Tibial nerve (tissue), 4 donors: ENCODE data around the gene PRDM5. TPM values are rescaled to one million over a fixed set of nuclear protein-coding genes. Genes with fewer than 3 reads are reported as not detected.

Source experiments
- DNase-seq, 2 donors: peaks; one replicate each; pipeline ENCODE4 v3.0.0-alpha.2; 2019; ENCODE audit warnings: low spot score in 2 of 2
- H3K27ac ChIP-seq, 4 donors: fragments of 200-600 bp; sonication (generic) in 3 of 4; one replicate each; pipeline ENCODE4 v1.5.1; 2017 to 2019; ENCODE audit warnings: mild to moderate bottlenecking in 1 of 4
- H3K27me3 ChIP-seq, 2 donors: fragments of 200-600 bp; sonication (generic) in 1 of 2; one replicate each; pipeline versions ENCODE4 v1.5.1 to v1.6.0; 2017 to 2019
- H3K36me3 ChIP-seq, 3 donors: fragments of 200-600 bp; sonication (generic); one replicate each; pipeline ENCODE4 v1.5.1; 2018 to 2019
- H3K4me1 ChIP-seq, 4 donors: fragments of 200-600 bp; sonication (generic) in 3 of 4; one replicate each; pipeline ENCODE4 v1.5.1; 2017 to 2019
- H3K4me3 ChIP-seq, 4 donors: fragments of 200-600 bp; sonication (generic) in 3 of 4; one replicate each; pipeline ENCODE4 v1.5.1; 2017 to 2019; ENCODE audit warnings: mild to moderate bottlenecking in 1 of 4, moderate library complexity in 1 of 4
- H3K9me3 ChIP-seq, 4 donors: fragments of 200-600 bp; sonication (generic) in 3 of 4; one replicate each; pipeline ENCODE4 v1.5.1; 2017 to 2019
- EP300 ChIP-seq, 2 donors: sonication (generic); formaldehyde crosslinking; IDR thresholded peaks; one replicate each; pipeline ENCODE4 v1.6.1; 2017; ENCODE audit warnings: antibody characterized with exemption in 2 of 2, mild to moderate bottlenecking in 1 of 2
- POLR2A ChIP-seq, 2 donors: fragments of 450-650 bp; IDR thresholded peaks; one replicate each; pipeline ENCODE4 v1.6.1; 2017; ENCODE audit warnings: antibody characterized with exemption in 2 of 2, mild to moderate bottlenecking in 2 of 2, moderate library complexity in 2 of 2
- WGBS, 2 donors: methylation state at CpG; one replicate each; pipeline ENCODE4 v1.1.5; 2018; 5-methylcytosine and 5-hydroxymethylcytosine counted together
- total RNA-seq, 4 donors: library from RNA; depleted of rRNA; stranded (reverse); fragments of >200 nt; gene quantifications; one replicate each; pipeline ENCODE4 v1.1.0, GENCODE V29; 2016
- TF ChIP-seq, protein P1 (sequence below), 5 experiments: fragments of 200-600 bp in 3 of 5; fragments of 450-650 bp in 2 of 5; sonication (generic) in 3 of 5; IDR thresholded peaks; one replicate each; pipeline ENCODE4 v1.5.1; 2016 to 2019; ENCODE audit warnings: antibody characterized with exemption in 5 of 5, mild to moderate bottlenecking in 3 of 5, moderate library complexity in 2 of 5

Gene PRDM5
- total RNA-seq, 4 donors from 2014 or later, result 18.9 to 46.3 (median 31.1) TPM

DNA sequence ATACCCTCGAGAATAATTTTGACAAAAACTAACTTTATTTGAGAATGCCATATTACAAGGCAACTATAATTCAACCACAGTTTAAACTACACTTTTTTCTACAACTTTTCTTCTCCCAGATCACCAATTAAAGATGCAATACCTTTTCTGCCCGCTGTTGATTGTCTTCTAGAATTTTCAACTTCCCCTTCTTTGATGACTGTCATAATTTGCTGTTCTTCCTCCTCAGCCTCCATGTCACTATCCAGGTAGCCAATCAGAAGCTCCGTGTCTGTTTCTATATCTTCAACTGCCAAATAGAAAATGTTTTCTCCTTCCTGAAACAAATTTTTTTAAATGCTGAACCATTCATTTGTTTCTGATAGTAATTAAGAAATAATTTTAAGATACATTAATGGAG, 101.5 kb downstream of the PRDM5 start:
- Histone ChIP-seq H3K27me3 (no peaks in the 10 kb centered on the region), H3K36me3 (peaks cover 0 to 6% (median 0%) of the 10 kb centered on the region in 3 donors), H3K4me3 (no peak overlapping the region), H3K27ac (no peak overlapping the region), H3K9me3 (no peaks in the 10 kb centered on the region), H3K4me1 (no peaks in the 10 kb centered on the region)
- WGBS, 2 donors, result 93 to 95% methylated on average over 3 of the region's 3 CpGs
- no peak for DNase-seq
- no peak for TF ChIP-seq POLR2A (IDR thresholded peaks at IDR 0.05)
- TF ChIP-seq, protein P1, sequence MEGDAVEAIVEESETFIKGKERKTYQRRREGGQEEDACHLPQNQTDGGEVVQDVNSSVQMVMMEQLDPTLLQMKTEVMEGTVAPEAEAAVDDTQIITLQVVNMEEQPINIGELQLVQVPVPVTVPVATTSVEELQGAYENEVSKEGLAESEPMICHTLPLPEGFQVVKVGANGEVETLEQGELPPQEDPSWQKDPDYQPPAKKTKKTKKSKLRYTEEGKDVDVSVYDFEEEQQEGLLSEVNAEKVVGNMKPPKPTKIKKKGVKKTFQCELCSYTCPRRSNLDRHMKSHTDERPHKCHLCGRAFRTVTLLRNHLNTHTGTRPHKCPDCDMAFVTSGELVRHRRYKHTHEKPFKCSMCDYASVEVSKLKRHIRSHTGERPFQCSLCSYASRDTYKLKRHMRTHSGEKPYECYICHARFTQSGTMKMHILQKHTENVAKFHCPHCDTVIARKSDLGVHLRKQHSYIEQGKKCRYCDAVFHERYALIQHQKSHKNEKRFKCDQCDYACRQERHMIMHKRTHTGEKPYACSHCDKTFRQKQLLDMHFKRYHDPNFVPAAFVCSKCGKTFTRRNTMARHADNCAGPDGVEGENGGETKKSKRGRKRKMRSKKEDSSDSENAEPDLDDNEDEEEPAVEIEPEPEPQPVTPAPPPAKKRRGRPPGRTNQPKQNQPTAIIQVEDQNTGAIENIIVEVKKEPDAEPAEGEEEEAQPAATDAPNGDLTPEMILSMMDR (IDR thresholded peaks at IDR 0.05), result no peak
- TF ChIP-seq EP300 (IDR thresholded peaks at IDR 0.05), result no peak

DNA sequence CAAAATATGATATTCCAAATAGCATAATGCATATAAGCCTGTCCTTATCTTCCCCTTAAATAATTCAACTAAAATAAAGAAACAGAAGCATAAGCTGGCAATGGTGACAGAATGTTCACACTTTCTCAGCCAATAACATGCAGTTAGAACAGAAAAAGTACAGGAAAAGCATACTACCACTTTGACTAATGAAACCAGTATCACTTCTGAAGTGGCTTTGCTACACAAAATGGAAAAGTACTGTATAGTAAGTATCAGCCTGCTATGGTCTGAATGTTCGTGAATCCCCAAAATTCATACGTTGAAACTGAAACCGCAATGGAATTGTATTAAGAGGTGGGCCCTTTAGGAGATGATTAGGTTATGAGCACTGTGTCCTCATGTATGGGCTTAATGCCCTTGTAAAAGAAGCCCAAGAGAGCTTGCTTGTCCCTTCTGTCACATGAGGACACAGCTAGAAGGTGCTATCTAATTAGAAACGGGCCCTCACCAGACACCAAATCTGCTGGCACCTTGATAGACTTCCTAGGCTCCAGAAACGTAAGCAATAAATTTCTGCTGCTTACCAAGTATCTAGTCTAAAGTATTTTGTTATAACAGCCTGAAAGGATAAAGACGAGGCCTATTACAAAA, 102.6 kb downstream of the PRDM5 start:
- Histone ChIP-seq H3K27me3 (no peaks in the 10 kb centered on the region), H3K4me3 (no peak overlapping the region), H3K27ac (no peak overlapping the region), H3K4me1 (no peaks in the 10 kb centered on the region), H3K9me3 (no peaks in the 10 kb centered on the region), H3K36me3 (peaks cover 0 to 6% (median 0%) of the 10 kb centered on the region in 3 donors)
- TF ChIP-seq POLR2A (IDR thresholded peaks at IDR 0.05), result no peak
- no peak for TF ChIP-seq EP300 (IDR thresholded peaks at IDR 0.05)
- TF ChIP-seq, protein P1 (IDR thresholded peaks at IDR 0.05), result no peak
- 92 to 95% methylated on average over 6 of the region's 6 CpGs for WGBS, 2 donors
- DNase-seq, result no peak

DNA sequence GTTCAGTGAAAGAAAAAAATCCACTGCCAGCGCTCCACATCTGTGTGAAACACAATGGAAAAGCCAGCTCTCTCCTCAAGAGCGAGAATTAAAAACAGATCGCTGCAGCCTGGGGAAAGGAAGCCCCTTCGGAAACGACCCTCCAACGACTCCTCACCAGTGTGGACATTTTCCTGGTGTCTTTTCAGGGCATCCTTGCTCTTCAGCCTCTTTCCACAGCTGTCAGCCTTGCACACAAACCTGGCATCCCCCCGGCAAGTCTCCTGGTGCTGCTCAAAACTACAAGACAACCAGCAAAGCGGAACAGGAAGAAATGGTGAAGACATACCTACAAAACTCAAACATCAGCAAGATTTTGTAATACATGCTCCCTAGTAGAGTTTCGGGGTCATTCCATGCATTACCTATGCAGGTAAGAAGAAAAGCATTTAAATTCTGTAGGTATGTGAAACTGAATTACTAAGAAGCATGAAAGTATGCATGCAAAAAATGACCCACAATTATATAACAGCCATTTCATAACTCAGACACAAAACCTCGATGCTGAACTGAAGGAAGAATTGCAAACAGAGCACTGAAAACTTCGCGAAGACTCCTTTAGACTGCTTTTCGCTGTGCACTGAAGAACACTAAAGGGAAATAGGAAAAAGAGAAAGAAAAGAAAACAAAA, 106.1 kb downstream of the PRDM5 start:
- Histone ChIP-seq H3K36me3 (peaks cover 0 to 6% (median 0%) of the 10 kb centered on the region in 3 donors), H3K9me3 (no peaks in the 10 kb centered on the region), H3K27ac (no peak overlapping the region), H3K4me3 (peak overlapping the region in 1 of 4 donors; percentile 28), H3K27me3 (no peaks in the 10 kb centered on the region), H3K4me1 (no peaks in the 10 kb centered on the region)
- no peak for DNase-seq
- WGBS, 2 donors, result 66 to 74% methylated on average over 13 of the region's 13 CpGs
- TF ChIP-seq EP300 (IDR thresholded peaks at IDR 0.05) (no peak), POLR2A (IDR thresholded peaks at IDR 0.05) (no peak)
- TF ChIP-seq, protein P1 (IDR thresholded peaks at IDR 0.05), result no peak

DNA sequence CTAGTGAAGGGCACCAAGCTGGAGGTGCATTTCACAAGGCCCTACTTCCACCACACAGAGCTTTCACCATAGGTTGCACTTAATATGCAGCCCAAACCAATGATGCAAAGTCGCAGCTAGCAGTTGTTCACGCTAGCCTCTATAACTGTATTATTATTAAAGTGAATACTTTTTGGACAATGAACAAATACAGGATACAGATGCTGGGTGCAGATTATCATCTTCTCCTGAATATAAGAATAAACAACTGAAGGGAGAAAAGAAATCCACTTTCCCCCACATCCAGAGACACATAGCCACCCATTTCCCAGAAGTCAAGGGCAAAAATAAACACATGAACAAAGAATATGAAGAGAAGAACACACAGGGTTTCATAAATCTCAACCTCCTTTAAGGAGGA, 107.2 kb downstream of the PRDM5 start:
- peaks cover 0 to 4% (median 0%) of the 10 kb centered on the region in 3 donors for H3K36me3 ChIP-seq
- no peaks in the 10 kb centered on the region for H3K9me3 ChIP-seq
- no peak for DNase-seq
- TF ChIP-seq EP300 (IDR thresholded peaks at IDR 0.05), result no peak
- TF ChIP-seq, protein P1 (IDR thresholded peaks at IDR 0.05), result no peak
- TF ChIP-seq POLR2A (IDR thresholded peaks at IDR 0.05), result no peak
- H3K4me1 ChIP-seq, result no peaks in the 10 kb centered on the region
- H3K4me3 ChIP-seq, result no peak overlapping the region
- 85 to 87% methylated on average over 2 of the region's 2 CpGs for WGBS, 2 donors
- no peaks in the 10 kb centered on the region for H3K27me3 ChIP-seq
- no peak overlapping the region for H3K27ac ChIP-seq

DNA sequence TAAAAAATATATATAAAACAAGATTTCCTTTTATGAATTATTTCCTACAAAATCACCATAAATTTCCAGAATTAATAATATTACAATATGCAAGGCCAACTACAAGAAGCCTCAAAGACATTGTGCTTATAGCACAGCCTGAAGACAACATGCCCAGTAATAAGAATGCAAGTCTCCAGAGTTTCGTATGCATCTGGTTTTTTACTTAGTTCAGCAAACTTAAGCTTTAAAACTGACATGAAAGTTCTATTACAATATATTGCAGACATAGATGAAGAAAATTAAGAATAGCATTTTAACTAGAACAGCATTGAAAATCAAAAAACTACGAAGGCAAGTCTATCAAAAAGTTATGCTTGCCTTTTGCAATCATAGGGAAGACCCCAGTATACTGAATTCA, 107.6 kb downstream of the PRDM5 start:
- no peak for TF ChIP-seq POLR2A (IDR thresholded peaks at IDR 0.05)
- TF ChIP-seq, protein P1 (IDR thresholded peaks at IDR 0.05), result no peak
- TF ChIP-seq EP300 (IDR thresholded peaks at IDR 0.05), result no peak
- no peak for DNase-seq
- no peaks in the 10 kb centered on the region for H3K4me1 ChIP-seq
- peaks cover 0 to 8% (median 0%) of the 10 kb centered on the region in 3 donors for H3K36me3 ChIP-seq
- WGBS, 2 donors, result 88 to 93% methylated on average over 2 of the region's 2 CpGs
- H3K9me3 ChIP-seq, result peaks cover 0 to 4% (median 0%) of the 10 kb centered on the region in 4 donors
- no peak overlapping the region for H3K4me3 ChIP-seq
- H3K27me3 ChIP-seq, result no peaks in the 10 kb centered on the region
- H3K27ac ChIP-seq, result no peak overlapping the region
